ENCODE data around the gene TIFAB.

Gene TIFAB

DNA sequence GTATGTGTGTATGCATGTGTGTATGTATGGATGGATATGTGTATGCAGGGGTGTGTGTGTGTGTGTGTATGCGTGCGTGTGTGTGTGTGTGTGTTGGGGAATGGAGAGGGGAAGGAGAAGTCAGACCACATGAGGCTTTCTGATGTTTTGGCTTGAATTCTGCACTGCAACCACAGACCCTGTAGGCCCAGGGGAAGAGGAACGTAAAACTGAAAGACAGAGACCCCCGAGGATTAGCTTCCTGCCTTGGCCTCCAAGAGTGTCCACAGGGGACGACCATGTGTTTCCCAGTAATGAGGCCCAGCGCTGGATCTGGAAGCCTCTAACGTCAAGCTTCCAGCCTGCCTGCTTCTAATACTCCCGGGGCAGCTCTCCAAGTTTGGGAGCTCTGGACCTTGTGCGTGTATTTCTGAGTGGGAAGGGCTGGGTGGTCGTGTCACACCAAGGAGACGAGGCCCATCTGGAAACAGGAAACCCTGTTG lies 10.8 kb downstream of the TIFAB start:
- DNase-seq, result no peak

DNA sequence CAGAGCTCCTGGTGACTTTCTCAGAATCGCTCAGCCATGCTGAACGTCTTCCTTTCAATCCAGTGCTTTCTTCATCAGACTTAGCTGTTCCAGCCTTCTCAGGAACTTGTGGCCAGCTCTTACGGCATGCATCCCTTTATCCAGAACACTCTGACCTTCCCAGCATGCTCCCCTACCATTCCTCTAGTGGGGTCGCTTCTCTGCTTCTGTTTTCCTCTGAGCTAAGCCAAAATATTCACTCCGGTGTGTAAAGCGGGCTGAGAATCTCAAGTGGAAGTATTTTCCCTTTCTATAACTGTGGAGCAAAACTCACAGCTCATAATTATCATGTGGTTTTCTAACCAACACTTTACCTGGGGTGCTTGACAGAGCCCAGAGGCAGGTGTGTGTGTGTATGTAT lies 11.2 kb downstream of the TIFAB start:
- no peak for DNase-seq

DNA sequence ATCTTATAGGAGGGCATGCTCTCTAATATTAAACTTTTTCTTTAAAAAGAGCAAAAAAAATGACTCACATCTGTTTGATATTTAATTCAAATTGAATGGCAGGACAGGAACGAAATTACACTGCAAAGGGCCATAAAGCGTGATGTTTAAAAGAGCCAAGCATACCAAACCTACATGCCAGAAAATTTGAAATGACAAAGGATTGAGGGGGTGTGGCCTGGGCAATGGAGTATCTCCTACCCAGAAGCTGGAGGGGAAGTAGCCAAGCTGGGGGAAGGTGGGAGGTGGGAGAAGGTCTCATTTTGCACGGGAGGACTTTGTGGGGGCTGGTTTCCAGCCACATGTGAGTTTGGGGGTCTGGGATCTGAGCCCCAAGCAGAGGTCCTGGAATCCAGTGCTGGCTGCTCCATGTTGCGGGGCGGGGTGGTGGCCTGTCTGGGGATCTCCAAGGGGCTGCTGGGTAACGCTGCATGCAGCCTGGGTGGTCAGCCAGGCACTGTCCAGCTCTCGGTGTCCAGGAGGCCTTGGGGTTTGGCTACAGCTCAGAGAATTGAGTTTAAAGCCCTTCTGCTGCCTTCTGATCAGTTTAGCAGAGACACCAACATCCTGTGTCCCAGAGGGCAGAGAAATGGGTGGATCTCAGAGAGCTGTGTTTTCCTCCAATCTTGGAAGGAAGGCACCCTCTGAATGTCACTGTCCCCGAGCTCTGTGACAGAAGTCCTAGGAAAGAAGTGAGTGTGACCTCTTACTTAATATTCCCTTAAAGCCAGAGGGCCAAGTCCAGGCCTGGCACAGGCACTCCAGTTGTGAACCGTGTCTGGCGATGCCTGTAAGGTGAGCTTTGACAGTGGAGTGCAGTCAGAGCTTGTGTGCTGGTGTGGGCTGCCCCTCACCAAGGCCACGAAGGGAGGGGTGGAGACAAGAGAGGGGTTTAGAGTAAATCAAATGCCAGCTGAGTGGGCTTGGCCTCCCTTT lies 12.6 kb downstream of the TIFAB start:
- no peak for DNase-seq

DNA sequence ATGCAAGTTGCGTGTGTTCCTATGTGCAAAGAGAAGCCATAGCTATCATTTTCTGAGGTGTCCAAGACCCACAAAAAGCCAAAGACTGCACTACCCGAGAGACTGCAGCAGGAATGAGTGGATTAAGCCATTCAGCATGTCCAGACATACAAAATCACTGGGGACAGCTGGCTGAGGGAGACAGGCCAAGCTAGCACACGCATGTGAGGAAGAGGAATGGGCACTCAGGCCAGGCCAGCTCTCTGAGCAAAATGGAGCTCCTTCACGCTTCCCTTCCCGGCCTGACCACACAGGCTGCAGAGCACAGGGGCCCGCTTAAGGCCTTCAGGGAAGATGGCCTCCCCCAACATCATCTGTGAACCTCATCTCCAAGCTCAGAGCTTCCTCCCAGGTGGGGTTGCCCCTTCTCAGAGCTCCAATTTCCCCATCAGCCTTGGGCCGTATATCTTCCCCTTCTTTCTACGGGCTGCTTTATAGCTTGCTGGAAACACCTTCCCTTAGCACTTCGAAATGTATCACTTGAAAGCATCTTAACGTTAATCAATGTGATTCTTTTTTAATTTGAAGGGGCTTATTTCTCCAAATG lies 13.4 kb downstream of the TIFAB start:
- no peak for DNase-seq

DNA sequence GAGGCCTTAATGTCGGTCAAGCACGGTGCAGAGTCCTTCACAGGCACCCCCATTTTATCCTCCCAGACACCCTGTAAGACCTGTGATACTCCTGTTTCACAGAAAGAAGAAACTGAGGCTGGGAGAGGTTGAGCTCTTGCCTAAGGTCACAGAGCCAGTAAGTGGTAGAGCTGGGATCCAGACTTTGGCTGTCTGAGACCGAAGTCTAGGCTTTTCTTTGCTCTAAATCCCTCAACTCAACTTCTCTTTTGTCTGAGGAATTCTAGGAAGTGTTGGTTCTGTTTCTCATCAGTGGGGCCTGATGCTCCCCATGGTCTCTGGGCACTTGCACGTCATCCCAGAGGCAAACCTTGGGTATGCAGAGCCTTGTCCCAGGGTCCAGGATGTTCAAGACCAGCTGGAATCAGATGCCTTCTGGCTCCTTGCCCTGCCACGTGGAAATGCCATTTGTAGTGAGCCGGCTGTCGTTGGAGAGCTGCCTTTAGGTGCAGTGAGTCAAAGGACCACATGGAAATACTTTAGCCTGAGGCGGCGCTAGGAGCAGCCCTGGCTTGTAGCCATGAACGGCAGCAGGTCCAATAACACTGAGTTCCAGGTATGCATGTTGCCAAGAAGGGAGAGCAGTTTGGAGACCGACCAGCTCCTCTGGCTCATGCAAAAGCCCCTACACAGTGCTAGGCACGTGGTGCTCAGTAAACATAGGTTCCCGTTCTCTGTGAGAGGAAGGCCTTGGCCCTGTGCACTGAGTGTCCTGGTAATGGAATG lies 14.2 kb downstream of the TIFAB start:
- DNase-seq, result no peak

DNA sequence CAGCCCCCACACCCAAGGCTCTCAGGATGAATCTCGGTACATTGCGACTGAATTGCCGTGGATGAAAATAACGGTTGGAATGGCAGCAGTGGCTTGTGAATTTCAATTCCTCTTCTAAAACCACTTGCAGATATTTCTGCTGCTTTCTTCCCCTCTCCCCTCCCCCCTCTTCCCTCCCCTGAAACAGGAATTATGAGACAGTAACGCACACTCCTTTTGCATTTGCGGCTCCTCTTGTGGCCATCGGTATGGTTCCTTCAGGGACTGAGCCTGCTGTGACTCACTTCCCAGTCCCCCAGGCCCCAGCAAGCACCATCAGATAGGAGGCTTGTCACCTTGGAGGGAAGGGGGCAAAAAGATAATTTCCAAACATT lies 14.7 kb downstream of the TIFAB start:
- DNase-seq, result no peak

DNA sequence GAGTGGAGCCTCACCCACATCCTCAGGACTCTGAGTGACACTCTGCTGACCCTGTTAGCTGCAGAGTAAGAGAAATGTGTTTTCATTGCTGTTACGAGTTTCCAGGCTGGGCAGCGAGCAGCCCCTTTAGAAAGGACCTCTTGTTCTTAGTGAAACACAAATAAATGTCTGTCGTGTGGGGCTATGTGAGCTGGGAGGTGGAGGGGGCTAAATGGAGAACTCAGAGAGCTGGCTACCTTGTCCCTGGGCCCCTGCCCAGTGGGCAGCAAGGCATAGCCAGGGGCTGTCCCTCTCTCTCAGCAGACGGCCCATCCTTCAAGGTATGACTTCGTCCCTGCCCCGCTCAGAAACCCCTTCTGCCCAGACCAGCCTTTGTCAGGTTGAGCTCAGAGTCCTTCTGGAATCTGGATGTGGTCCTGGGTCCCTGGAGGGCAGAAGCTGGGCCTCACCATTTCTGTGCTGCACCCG lies 15.2 kb downstream of the TIFAB start:
- DNase-seq, result no peak

DNA sequence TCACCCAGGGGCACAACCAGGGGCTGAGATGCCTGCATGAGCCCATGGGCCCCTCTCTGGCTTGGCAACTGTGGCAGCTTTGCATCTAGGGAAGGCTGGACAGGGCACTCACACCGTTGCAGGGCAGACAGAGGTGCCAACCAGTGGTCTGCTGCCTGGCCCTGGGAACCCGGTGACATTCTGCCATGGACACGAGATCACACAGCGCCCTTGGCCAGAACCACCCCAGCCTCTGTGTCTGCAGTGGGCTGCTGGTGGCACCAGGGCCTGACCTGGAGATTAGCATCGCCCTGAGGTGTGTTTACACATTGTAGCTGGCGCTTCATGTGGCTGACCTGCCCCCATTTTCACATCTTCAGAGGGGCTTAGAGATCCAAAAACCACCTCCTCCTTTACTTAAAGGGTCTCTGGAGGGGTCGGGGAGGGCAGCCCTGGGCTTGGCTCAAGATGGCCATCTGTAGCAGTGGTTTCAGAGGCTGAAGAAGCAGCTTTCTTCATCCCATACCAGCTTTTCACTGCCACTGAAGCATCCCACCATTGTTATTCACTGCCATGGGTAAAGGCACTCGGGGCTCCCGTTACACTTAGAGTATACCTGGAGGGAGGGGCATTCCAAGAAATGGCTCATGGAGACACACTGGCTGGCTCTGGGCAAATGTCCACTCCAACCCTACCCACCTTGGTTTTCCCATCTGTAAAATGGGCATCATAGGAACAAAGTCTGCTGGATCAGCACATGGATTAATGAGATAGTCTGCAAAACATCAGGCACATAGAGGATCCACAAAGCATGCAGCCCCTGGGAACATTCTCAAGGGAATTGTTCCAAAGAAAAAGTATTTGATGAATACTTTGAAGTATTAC lies 16.5 kb downstream of the TIFAB start:
- DNase-seq, result no peak

DNA sequence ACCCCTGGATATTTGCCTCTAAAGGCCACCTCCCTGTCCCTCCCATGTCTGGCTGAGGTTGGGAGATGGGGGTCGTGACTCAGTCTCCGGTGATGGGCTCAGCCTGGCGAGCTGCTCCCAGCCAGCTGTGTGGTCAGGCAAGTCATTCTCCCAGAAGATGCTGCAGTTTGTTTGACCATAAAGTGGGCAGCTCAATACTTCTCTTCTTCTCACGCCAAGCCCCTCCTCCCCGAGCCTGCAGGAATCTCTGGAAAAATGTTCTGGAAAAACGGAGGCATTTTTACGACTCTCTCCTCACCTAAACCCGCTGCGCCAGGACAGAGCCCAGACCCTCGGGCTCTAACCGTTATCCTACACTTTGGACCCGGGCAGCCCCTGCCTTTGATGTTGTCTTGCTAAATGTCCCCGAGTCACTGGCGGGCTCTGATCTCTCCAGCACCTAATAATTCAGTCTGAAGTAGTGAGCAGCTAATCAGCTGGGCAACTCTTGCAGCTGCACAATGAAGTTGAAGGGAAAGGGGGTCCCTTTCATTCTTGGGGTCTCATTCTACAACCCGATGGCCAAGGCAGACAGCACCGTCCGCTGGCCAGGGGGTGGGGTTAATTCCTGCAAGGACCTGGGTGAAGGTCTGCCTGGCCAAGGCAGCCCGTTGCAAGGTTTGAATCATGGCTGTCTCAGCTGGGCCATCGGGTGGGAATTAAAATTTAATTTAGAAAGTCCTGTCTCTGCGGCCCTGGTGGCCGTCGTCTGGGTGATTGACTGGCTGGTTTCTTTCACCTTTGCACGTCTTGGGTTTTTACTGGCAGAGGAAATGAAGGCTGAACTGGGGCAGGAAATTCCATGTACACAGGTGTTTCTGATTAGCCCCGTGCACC lies 17.3 kb downstream of the TIFAB start:
- DNase-seq, result no peak

DNA sequence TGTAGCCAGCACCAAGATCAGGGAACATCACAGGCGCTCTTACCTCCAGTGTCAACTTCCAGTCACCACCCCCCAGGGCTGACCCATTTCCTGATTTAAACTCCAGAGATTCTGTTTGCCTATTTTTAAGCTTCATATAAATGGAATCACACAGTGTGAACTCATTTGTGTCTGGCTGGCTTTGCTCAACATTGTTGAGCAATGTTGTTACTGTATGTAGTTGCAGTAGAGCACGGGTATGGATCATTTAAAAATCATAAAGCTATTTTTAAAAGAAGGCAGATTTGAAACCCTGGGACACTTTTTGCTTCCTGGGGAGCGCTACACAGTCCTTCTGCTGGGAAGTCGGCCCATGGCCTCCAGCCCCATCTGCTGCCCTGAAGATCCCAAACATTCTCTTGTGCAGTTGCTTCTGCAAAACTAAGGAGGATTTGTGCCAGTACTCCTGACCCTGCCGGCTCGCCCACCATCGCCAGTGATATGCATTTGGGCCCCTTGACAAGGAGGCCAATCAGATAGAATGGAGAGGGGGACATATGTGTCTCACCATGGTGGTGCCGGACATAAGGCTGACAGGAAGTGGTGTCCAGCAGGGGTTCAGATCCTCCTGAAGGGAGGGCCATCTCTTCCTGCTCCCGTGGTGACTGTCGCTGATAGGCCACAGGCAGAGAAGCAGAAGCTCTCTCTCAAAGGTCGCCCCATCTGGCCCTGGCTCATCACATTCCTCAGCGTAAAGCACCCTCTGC lies 18.3 kb downstream of the TIFAB start:
- DNase-seq, result no peak

DNA sequence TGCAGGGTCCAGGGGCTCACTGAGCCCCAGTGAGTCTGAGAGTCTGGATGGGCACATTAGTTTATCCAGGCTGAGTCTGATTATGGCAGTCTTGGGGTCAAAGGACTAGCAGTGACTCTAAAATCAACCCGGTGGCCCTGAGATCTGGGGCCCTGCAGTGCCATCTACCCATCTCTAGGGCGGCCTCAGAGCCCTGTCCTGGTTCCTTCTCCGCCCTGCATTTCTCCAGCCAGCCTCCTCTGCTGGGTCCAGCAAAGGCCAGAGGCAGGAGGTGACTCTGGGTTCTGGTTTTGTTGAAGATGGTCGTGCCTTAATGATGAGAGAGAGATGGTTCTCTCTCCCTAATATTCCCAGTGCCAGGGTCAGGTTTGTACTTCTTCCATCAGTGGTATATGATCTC lies 20.0 kb downstream of the TIFAB start:
- no peak for DNase-seq

DNA sequence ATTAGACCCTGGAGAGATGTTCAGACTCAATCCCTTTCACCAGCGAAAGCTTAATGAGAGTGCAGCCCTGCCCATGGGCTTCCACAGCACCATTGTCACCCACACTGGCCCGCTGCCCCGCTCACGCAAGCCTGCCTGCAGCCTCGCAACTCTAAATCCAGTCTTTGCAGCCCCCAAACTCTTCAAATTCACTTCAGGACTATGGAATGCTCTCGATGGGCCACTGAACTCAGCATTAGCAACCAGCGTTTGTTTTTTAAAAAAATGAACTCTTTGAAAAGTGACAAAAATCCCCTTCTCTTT lies 22.1 kb downstream of the TIFAB start:
- no peak for DNase-seq

DNA sequence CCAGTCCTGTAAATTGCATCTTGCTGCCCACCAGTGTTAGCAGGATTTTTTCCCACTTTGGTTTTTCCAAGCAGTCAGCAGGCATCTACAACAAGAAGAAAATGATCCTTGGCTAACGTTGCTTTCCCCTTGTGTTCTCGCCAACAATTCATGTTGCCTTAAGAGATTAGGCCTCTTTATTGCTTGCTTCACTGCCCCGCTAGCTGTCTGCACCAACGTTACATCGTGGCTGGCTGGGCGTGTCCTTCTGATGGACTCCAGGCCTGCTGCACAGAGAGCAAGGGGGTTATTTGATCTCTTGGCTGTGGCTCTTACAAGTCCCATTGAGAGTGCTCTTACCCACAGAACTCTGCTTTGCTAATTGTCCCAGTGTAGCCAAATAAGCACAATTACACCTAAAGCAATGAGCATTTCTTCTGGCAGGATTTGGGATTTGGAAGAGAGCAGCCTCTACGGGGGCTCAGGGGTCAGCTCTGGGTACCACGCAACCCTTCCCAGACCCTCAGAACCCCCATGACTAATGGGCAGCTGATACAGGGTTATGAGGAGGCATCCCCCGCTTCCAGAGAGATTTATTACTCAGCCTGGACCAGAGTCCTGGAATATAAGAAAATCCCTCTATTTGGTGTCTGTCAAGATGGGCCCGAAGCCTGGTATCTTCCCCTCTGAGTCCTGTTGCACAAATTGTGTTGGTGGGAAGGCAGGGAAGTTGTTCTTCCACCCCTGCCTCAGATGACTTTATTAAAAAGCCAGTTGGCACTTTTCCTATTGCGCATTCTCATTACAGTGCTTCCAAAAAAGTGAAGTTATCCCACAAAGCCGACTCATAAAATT lies 22.6 kb downstream of the TIFAB start:
- no peak for DNase-seq

DNA sequence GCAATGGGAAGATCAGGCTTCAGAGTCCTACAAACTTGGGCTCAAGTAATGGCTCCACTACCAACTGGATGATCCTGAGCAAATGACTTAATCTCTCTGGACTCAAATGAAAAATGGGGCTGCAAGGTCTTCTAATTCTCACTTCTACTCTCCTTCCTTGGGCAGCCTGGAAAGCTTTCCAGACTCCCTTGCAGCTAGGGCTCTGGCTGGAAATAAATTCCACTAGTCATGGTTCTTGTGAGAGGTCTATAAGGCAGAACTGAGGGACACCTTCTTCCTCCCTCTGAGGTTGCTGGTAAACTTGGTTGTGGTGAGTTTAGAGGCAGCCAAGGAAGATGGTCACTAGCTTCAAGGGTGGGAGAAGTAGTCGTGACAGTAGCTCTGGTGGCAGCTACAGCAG lies 23.6 kb downstream of the TIFAB start:
- no peak for DNase-seq

DNA sequence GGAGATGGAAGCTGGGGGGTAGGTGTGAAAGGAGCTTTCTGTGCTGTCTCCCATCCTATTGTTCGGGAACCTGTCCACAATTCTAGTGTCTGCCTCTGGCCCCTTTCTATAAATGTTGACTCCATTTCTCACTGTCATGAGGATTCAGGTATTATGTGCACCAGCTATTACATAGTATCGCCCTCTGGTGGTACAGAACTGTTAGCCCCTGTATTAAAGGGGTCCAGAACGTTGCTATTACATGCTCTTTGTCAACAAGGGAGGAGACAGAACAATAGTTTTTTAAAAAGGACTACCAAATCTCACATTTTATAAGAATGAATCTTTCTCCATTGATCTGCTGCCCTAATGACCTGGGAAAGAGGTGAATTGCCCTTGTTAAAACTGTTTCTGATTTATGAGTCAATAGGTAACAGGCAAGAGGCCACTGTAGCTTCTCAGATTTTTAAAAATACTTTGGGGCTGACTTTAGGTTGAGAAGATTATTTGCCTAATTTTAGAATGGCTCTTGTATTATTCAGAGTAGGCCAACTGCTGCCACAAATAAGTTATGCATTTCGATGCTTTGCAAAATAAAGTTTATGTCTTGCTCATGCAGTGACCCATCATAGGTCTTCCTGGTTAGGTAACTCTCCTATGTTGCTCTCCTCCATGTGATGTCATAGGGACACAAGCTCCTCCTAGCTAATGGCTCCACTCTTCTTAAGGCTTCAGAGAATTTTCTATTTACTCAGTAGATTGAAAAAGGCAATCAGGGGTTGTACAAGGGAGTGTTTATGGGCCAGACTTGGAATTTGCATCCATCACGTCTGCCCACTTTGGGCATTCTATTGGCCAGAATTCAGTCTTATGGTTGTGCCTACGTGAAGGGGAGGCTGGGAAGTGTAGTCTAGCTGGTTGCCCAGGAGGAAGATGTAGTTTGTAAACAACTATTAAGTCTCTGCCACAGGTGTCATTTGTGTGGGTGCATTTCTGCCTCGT lies 25.8 kb downstream of the TIFAB start:
- no peak for DNase-seq

DNA sequence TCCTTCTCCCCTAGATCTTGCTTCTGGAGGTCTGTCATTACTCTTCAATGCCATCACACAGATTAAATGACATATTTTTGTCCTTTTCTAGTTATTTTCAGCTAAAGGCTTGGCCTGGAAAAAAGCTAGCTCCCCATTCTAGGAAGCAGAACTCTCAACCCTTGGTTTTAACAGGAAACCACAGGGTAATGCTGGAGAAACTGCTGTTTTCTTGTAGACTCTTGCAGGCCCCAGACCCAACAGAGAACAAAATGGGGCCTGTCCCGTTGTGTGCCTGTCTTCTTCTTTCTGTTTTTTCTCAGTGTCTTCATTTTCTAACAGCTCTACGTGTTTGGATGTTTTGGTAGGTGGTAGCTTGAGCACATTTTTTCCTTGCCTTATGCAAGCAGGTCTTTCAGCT lies 26.5 kb downstream of the TIFAB start:
- no peak for DNase-seq

DNA sequence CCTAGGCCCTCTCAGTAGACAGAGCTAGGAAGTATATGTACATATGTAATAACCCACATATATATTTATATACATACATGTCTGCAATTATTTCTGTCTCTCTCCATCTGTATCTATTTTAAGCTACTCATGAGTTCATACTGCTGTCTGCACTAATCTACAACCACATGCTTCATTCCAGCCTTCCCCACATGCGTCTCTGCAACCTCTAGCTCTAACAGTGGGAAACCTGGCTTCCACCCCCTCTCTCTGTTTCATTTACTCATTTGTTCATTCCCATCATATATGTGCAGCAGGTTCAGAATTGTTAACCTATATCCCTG lies 28.3 kb downstream of the TIFAB start:
- DNase-seq, result no peak

DNA sequence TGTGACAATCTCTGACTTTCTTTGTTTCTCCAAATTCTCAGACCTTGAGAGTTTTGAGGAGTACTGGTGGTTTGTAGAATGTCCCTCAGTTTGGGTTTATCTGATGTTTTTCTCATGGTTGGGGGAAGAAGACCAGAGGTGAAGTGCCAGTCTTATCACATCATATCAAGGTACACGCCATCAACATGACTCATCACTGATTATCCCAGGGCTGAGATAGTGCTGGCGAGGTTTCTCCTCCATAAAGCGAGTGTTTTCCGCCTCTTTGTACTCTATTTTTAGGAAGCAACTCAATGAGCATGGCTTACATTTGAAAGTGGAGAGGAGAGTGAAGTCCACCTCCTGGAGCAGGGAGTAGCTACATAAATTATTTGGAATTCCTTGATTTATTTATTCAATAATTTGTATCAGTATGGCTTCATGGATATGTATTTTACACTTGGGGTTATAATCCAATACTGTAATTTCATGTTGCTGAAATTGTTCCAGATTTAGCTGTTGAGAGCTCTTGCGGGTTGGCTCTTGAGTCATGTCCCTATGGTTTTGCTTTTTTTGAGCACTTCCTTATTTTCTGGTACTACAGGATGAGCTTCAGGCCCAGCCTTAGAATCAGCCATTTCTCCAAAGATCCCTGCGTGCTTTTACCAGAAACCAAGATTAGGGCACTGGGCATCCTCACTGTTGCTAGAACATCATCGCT lies 28.9 kb downstream of the TIFAB start:
- no peak for DNase-seq
